ENCODE data around the gene EFCAB6.

DNA sequence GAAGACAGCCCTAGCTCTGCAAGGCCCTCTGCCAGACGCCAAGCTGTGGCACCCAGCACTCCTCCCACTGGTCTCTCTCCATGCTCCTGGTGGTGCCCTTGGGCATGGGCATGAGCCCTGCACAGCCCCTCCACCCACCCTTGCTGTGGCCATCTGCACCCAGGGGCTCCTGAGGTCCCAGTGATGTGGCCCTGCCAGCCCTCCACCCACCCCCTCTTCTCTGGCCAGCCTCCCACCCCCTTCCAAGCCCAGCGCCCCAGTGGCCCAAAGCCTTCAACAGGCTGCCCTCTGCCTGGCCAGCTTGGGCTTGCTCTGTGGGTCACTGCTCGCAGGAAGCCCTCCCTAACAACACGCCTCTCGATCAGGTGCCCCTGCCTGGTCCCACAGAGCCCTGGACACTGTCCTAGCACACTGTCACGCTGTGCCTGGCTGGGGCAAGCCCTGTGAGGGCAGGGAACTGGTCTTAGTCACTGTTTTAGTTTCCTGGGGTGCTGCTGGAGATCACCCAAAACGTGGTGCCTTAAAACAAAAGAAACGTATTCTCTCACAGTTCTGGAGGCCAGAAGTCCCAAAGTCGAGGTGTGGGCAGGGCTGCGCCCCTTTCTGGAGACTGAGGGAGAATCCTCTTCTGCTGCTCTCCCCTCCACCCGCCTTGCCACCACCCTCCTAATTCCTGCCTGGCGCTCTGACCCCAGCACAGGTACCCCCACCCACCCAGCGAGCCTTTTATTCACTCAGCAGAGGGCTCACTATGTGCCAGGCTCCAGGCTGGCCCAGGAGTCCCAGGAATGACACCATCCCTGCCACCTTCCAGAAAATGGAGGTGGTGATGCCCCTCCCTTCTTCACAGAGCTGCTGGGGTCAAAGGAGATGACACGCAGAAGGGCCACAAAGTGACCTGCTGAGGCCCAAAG is 35.5 kb upstream of the EFCAB6 start:
- TF ChIP-seq SMC3 (IDR thresholded peaks at IDR 0.05; ENCODE audit: low read length) (no peak), TAF1 (CRISPR knock-in tag; IDR thresholded peaks at IDR 0.05) (no peak), ZBTB49 (CRISPR knock-in tag; IDR thresholded peaks at IDR 0.05; ENCODE audit: borderline replicate concordance) (no peak)
- TF ChIP-seq, protein P1, sequence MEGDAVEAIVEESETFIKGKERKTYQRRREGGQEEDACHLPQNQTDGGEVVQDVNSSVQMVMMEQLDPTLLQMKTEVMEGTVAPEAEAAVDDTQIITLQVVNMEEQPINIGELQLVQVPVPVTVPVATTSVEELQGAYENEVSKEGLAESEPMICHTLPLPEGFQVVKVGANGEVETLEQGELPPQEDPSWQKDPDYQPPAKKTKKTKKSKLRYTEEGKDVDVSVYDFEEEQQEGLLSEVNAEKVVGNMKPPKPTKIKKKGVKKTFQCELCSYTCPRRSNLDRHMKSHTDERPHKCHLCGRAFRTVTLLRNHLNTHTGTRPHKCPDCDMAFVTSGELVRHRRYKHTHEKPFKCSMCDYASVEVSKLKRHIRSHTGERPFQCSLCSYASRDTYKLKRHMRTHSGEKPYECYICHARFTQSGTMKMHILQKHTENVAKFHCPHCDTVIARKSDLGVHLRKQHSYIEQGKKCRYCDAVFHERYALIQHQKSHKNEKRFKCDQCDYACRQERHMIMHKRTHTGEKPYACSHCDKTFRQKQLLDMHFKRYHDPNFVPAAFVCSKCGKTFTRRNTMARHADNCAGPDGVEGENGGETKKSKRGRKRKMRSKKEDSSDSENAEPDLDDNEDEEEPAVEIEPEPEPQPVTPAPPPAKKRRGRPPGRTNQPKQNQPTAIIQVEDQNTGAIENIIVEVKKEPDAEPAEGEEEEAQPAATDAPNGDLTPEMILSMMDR (CRISPR knock-in tag; IDR thresholded peaks at IDR 0.05): no peak

All from HepG2 (cell line).